MM.1S (cell line): ENCODE results near the gene ACOXL.

Source experiments
- CTCF ChIP-seq: fragments of 300-600 bp; sonication (generic); IDR thresholded peaks from 2 replicates; pipeline ENCODE4 v1.5.1; 2016; ENCODE audit warnings: antibody characterized with exemption, low read length, mixed read lengths
- EZH2 ChIP-seq: fragments of 300-600 bp; sonication (generic); optimal IDR thresholded peaks from 2 replicates; pipeline ENCODE3; 2017; ENCODE audit warnings: low read depth, mild to moderate bottlenecking, antibody characterized with exemption, low read length, mixed read lengths

DNA sequence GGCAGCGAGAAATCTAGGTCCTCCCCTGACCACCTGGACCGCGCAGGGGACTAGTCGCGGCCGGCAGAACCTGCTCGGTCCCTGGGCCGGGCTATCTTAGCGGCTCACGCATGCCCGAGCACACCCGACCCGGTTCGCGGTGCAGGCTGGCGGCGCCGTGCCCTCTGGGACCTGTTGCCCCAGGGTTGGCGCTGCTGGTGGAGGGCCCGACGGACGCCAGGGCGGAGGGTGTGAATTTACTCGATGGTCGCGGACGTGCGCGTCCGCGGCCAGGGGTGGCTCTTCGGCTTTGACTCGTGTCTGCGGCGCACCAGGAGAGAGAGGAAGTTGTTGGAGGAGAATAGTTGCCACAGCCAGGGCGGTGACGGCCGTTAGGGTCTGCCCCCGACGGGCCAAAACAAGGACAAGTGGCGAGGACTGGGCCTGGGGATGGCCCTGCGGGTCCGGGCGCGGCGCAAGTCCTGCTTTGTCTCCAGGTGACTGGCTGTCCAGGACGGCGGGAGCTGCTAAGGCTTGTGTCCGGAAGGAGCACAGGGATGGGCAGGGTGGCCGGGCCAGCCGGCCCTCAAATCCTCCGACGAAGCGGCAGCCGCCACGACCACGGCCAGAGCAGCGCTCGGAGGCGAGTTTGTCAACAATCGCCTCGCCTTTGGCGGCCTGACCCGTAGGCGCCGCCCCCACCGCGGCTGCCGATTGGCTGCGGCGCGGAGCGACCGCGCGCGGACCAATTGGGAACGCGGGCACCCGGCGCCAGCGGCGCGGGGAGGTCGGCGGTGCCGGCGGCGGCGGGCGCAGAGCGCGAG, 389.7 kb downstream of the ACOXL start:
- TF ChIP-seq CTCF (no peak), EZH2 (no peak)
